ENCODE measurements around the gene POLR2I. TPM values are rescaled to one million over a fixed set of nuclear protein-coding genes. Genes with fewer than 3 reads are reported as not detected.

POLR2I gene
- total and polyA plus RNA-seq, 9 of the 15 experiments (the other 6 are each of a cell fraction or from before 2014, with no cell fraction given): 28.0 to 283 (median 123) TPM

DNA sequence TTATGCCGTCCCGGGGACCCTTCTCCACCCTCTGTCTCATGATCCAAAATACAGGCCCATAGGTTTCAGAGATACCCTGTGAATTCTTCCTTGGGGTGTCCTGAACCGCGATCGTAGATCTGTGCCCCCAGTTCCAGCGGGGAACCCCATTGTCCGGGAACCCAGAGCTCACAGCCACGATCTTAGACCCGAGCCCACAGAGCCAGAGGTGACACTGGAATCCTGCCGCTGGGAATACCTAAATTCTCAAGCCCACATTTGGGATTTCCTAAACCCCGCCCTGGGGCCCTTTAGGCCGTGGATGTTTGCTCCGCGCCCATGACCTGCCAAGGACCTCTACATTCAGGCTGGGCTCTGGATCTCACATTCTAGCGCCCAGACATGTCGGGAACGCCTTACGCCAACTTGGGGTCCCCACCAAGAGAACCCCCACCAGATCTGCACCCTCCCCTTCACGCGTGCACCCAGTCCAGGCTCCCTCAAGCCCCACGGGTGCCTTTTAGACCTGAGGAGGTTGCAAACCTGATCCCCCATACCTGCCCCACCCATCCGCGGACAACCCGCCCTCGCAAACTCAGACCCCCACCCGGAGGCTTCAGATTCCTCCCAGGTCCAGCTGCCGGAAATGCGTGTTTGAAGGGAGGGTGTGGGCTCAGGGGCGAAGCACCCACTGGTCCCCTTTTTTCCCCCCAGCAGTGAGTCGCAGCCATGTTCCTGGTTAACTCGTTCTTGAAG, 25.8 kb upstream of the POLR2I start (continued):
- TF ChIP-seq MAZ (CRISPR knock-in tag; conservative IDR thresholded peaks at IDR 0.05 in 1 of 2, IDR thresholded peaks at IDR 0.05 in 1 of 2) (no peak), ERF (CRISPR knock-in tag; IDR thresholded peaks at IDR 0.05) (no peak), NELFE (IDR thresholded peaks at IDR 0.05; ENCODE audit: insufficient read depth, insufficient read length) (no peak), SREBF1 (IDR thresholded peaks at IDR 0.05; ENCODE audit: borderline replicate concordance, low read depth, low read length) (0 out of 2 replicates have a peak, but pooled peaks have one; percentile 3), RBM17 (IDR thresholded peaks at IDR 0.05; ENCODE audit: borderline replicate concordance, low read depth, low read length) (no peak), GABPB1 (CRISPR knock-in tag; IDR thresholded peaks at IDR 0.05) (peak; percentile 55; the same call in 1 of the 2 replicates), NFIC (IDR thresholded peaks at IDR 0.05) (no peak), MBD2 (IDR thresholded peaks at IDR 0.05; ENCODE audit: borderline replicate concordance, low read depth) (no peak), THRB (CRISPR knock-in tag; conservative IDR thresholded peaks at IDR 0.05) (no peak), THRAP3 (IDR thresholded peaks at IDR 0.05; ENCODE audit: borderline replicate concordance) (no peak), NFRKB (IDR thresholded peaks at IDR 0.05; ENCODE audit: low read depth) (no peak; the same call in 1 of the 2 replicates), ETV5 (CRISPR knock-in tag; IDR thresholded peaks at IDR 0.05; ENCODE audit: low read depth) (no peak), SMARCA4 (IDR thresholded peaks at IDR 0.05) (0 out of 2 replicates have a peak, but pooled peaks have one; percentile 9), PPARD (CRISPR knock-in tag; IDR thresholded peaks at IDR 0.05) (no peak), NR3C1 (CRISPR knock-in tag; IDR thresholded peaks at IDR 0.05) (no peak), ZBTB11 (CRISPR knock-in tag; IDR thresholded peaks at IDR 0.05) (0 out of 6 replicates have a peak, but pooled peaks of 1 of the 3 experiments have one; percentile 41), ZNF274 (IDR thresholded peaks at IDR 0.05; ENCODE audit: borderline replicate concordance, low read depth, low read length) (no peak), ZKSCAN1 (IDR thresholded peaks at IDR 0.05; ENCODE audit: low read depth, low read length) (no peak), CREM (IDR thresholded peaks at IDR 0.05; ENCODE audit: low read depth) (peak; percentile 79)
- TF ChIP-seq, protein P1, sequence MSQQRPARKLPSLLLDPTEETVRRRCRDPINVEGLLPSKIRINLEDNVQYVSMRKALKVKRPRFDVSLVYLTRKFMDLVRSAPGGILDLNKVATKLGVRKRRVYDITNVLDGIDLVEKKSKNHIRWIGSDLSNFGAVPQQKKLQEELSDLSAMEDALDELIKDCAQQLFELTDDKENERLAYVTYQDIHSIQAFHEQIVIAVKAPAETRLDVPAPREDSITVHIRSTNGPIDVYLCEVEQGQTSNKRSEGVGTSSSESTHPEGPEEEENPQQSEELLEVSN (IDR thresholded peaks at IDR 0.05; ENCODE audit: borderline replicate concordance in 1 of 2, extremely low read depth in 1 of 2, insufficient read depth in 1 of 2, insufficient read length in 1 of 2, low read depth in 1 of 2, low read length in 1 of 2, poor library complexity in 1 of 2, severe bottlenecking in 1 of 2): peak in 1 of 2 experiments; percentile 56

Data from K562 (cell line).